ENCODE results near the gene TLX3. TPM values are rescaled to one million over a fixed set of nuclear protein-coding genes. Genes with fewer than 3 reads are reported as not detected.
A peak's percentile ranks its signal among the peaks of the same experiment; 100 is the strongest.

TLX3 gene
- total and polyA plus RNA-seq, 3 donors from 2014 or later = 0.21 TPM; not detected in 2

DNA sequence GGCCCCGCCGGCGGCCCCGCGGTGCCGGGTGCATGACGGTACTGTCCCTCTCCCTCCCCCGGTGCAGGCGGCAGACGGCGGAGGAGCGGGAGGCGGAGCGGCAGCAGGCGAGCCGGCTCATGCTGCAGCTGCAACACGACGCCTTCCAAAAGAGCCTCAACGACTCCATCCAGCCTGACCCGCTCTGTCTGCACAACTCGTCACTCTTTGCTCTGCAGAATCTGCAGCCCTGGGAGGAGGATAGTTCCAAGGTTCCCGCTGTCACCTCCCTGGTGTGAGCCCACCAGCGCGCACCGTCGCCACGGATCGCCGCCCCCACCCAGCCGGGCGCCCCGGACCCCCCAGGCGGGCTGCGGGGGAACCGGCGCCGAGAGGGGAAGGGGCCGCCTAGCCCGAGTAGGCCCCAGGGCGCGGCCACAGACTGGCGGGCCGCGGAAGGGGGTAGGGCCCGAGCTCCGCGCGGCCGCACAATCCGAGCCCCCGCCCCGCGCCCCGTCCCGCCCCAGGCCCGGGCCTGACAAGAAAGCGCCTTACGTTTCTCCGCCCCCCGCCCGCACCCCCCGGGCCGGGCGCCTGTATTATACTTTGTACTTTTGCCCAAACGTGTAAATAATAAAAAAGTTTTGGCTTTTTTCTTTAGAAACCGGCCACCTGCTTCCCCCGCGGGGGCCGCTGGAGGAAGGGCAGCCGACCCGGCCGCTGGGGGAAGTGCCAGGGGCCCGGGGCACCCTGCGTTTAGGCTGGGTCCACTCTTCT, 2.5 kb downstream of the TLX3 start:
- H3K27me3 ChIP-seq = peaks cover 6% of the 10 kb centered on the region
- no peak for DNase-seq
- H3K9me3 ChIP-seq = no peaks in the 10 kb centered on the region
- no peak overlapping the region for H3K27ac ChIP-seq
- TF ChIP-seq, protein P1, sequence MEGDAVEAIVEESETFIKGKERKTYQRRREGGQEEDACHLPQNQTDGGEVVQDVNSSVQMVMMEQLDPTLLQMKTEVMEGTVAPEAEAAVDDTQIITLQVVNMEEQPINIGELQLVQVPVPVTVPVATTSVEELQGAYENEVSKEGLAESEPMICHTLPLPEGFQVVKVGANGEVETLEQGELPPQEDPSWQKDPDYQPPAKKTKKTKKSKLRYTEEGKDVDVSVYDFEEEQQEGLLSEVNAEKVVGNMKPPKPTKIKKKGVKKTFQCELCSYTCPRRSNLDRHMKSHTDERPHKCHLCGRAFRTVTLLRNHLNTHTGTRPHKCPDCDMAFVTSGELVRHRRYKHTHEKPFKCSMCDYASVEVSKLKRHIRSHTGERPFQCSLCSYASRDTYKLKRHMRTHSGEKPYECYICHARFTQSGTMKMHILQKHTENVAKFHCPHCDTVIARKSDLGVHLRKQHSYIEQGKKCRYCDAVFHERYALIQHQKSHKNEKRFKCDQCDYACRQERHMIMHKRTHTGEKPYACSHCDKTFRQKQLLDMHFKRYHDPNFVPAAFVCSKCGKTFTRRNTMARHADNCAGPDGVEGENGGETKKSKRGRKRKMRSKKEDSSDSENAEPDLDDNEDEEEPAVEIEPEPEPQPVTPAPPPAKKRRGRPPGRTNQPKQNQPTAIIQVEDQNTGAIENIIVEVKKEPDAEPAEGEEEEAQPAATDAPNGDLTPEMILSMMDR (IDR thresholded peaks at IDR 0.05) = no peak
- TF ChIP-seq POLR2A (IDR thresholded peaks at IDR 0.05) = no peak
- H3K36me3 ChIP-seq (ENCODE audit: low read depth, missing control alignments) = no peaks in the 10 kb centered on the region
- peak overlapping the region; percentile 12 to 34 for H3K4me3 ChIP-seq
- WGBS, 2 donors = 2% methylated on average over 18 to 52 of the region's 74 CpGs
- intact Hi-C loops (cut with DNase I; ENCODE audit: low total_unique reads) = no loop called here
- H3K4me1 ChIP-seq = peaks cover 30% of the 10 kb centered on the region

DNA sequence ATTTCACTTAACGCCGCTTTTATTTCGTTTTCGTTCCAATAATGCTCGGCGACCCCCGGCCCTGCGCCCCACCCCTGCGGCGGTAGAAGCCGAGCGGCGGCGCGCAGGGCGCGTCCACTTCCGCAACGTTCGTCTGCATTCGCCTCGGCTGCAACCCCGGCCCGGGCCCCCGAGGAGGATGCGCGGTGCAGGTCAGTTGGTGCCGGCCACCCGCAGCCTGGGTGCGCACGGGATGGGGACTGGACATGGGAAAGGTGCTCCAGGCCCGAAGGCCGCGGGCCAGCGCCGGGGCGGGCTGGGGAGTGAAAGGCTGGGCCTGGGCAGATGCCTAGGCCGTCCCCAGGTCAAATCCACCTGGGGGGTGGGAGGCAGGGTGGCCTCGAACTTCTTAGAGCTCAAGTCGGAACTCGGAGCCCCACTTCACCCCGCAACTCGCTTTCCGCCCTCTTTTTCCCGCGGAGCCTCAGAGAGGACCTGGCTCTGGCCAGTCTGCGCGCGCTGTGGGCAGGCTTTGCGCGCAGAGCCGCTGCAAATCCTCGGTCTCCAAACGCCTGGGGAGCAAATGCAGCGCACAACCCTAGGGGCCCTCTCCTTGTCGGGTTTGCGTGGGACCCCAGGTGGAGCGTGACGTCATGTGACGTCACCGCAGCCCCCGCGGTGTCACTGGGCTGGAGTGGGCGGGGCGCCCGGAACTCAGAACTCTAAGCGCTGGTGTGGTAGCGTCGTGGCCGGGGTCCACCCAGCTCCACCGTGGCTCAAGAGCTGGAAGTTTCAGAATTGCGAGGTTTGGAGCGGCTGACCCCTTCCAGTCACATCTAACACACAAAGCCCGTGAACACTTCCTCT, 3.3 kb downstream of the TLX3 start:
- intact Hi-C loops (cut with DNase I; ENCODE audit: low total_unique reads) = no loop called here
- H3K27ac ChIP-seq = no peak overlapping the region
- no peaks in the 10 kb centered on the region for H3K9me3 ChIP-seq
- peaks cover 6% of the 10 kb centered on the region for H3K27me3 ChIP-seq
- no peak for DNase-seq
- H3K4me3 ChIP-seq = peak overlapping the region in 1 of 2 donors; percentile 34
- no peaks in the 10 kb centered on the region for H3K36me3 ChIP-seq (ENCODE audit: low read depth, missing control alignments)
- TF ChIP-seq POLR2A (IDR thresholded peaks at IDR 0.05) = no peak
- TF ChIP-seq, protein P1 (IDR thresholded peaks at IDR 0.05) = no peak
- peaks cover 30% of the 10 kb centered on the region for H3K4me1 ChIP-seq
- 4 to 6% methylated on average over 35 to 74 of the region's 74 CpGs for WGBS, 2 donors

- peaks cover 30% of the 10 kb centered on the region for H3K4me1 ChIP-seq
- TF ChIP-seq, protein P1 (IDR thresholded peaks at IDR 0.05) = no peak
- no peak for TF ChIP-seq POLR2A (IDR thresholded peaks at IDR 0.05)
- WGBS, 2 donors = 9 to 13% methylated on average over 36 to 37 of the region's 37 CpGs
These were observed 4.6 kb downstream of the TLX3 start for GRCh38 chr5:171313481-171314206.

DNA sequence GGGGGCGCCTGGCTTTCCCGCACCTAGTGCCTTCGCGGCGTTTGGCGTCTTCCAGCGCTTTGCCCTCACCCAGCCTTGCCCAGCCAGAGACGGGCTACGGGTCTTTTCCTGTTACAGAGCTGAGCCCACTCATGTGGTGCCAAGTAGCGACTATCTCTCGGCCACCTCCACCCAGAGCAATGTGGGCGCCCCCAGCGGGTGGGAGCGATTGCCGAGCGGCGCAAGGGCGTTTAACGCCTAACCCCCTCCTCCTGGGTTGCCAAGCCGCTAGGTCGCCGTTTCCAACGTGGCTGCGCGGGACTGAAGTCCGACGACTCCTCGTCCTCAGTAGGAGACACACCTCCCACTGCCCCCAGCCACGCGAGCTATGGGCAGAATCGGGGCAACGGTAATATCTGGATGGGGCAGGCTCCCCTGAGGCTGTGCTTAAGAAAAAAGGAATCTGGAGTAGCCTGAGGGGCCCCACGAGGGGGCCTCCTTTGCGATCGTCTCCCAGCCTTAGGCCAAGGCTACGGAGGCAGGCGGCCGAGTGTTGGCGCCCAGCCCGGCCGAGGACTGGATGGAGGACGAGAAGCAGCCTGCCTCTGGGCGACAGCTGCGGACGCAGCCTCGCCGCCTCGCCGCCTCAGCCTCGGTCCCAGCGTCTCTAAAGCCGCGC, 5.8 kb downstream of the TLX3 start:
- intact Hi-C loops (cut with DNase I; ENCODE audit: low total_unique reads) = no loop called here
- Histone ChIP-seq H3K36me3 (ENCODE audit: low read depth, missing control alignments) (no peaks in the 10 kb centered on the region), H3K27ac (no peak overlapping the region), H3K4me3 (no peak overlapping the region), H3K9me3 (no peaks in the 10 kb centered on the region), H3K4me1 (peaks cover 30% of the 10 kb centered on the region), H3K27me3 (peaks cover 6% of the 10 kb centered on the region)
- DNase-seq = peak; percentile 50
- TF ChIP-seq, protein P1 (IDR thresholded peaks at IDR 0.05) = no peak
- no peak for TF ChIP-seq POLR2A (IDR thresholded peaks at IDR 0.05)
- 0 to 3% methylated on average over 8 to 53 of the region's 53 CpGs for WGBS, 2 donors

More at GRCh38 chr5:171313481-171314206, 4.6 kb downstream of the TLX3 start:
- Histone ChIP-seq H3K27ac (no peak overlapping the region), H3K27me3 (peaks cover 6% of the 10 kb centered on the region), H3K4me3 (no peak overlapping the region), H3K9me3 (no peaks in the 10 kb centered on the region), H3K36me3 (ENCODE audit: low read depth, missing control alignments) (no peaks in the 10 kb centered on the region)
- intact Hi-C loops (cut with DNase I; ENCODE audit: low total_unique reads) = no loop called here
- no peak for DNase-seq
